ENCODE results near the gene TIE1.

TIE1 gene

DNA sequence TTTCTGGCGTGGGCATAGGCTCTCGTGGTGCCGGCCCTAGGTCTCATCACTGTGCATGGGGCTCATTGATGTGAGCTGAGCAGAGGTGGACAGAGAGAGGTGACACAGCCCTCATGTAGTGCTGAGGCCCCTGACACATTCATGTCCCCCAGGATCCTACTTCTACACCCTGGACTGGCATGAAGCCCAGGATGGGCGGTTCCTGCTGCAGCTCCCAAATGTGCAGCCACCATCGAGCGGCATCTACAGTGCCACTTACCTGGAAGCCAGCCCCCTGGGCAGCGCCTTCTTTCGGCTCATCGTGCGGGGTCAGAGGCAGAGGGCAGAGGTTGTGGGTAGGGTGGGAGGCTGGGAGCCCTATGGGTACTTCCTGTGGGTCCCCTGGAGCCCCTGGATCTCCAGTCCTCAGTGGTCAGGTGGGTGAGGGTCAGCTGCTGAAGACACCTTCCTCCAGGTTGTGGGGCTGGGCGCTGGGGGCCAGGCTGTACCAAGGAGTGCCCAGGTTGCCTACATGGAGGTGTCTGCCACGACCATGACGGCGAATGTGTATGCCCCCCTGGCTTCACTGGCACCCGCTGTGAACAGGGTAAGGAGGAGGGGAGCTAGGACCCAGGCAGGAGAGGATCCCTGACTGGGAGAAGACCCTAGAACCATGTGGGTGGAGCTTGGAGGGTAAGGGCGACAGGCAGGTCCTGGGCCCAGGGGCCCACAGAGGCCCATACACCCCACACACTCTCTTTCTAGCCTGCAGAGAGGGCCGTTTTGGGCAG, 6.1 kb downstream of the TIE1 start:
- TF ChIP-seq RARB (CRISPR knock-in tag; IDR thresholded peaks at IDR 0.05) (no peak), ZFP30 (CRISPR knock-in tag; IDR thresholded peaks at IDR 0.05) (no peak), ZFP3 (CRISPR knock-in tag; IDR thresholded peaks at IDR 0.05) (no peak), TCF4 (CRISPR knock-in tag; IDR thresholded peaks at IDR 0.05; ENCODE audit: borderline replicate concordance) (no peak)
- ATAC-seq = no peak

DNA sequence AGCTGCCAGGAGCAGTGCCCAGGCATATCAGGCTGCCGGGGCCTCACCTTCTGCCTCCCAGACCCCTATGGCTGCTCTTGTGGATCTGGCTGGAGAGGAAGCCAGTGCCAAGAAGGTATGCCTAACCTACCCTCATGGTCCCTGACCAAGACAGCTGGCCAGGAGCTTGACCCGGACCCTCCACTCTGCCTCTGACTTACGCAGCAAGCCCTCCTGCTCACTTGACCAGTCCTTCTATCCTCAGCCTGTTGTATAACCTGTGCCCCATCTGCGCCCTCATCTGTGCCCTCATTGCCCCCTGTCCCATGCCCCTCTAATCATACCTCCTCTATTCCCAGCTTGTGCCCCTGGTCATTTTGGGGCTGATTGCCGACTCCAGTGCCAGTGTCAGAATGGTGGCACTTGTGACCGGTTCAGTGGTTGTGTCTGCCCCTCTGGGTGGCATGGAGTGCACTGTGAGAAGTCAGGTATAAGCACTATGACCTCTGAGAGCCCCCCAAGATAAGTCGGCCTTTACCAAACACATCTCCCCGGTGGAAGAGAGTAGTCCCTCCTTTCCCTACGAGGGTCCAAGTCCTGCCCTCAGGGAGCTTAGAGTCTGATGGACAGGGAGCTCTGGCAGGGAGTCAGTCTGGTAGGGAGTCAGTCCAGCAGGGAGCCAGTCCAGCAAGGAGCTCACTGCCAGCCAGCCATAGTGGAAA, 6.8 kb downstream of the TIE1 start:
- TF ChIP-seq ESRRG (CRISPR knock-in tag; IDR thresholded peaks at IDR 0.05) (no peak), ISL1 (CRISPR knock-in tag; IDR thresholded peaks at IDR 0.05) (no peak), RARB (CRISPR knock-in tag; IDR thresholded peaks at IDR 0.05) (no peak), ZNF8 (CRISPR knock-in tag; IDR thresholded peaks at IDR 0.05) (no peak), CSDC2 (CRISPR knock-in tag; IDR thresholded peaks at IDR 0.05) (no peak), ZC3H10 (CRISPR knock-in tag; IDR thresholded peaks at IDR 0.05) (no peak), ZNF565 (CRISPR knock-in tag; conservative IDR thresholded peaks at IDR 0.05; ENCODE audit: low read depth) (no peak), ARNTL (CRISPR knock-in tag; IDR thresholded peaks at IDR 0.05; ENCODE audit: borderline replicate concordance, low read depth) (no peak), TOX (CRISPR knock-in tag; IDR thresholded peaks at IDR 0.05; ENCODE audit: borderline replicate concordance) (no peak), ZNF70 (CRISPR knock-in tag; IDR thresholded peaks at IDR 0.05) (no peak), PPARA (CRISPR knock-in tag; IDR thresholded peaks at IDR 0.05; ENCODE audit: borderline replicate concordance) (no peak), SNAI2 (CRISPR knock-in tag; IDR thresholded peaks at IDR 0.05) (no peak), CREB5 (CRISPR knock-in tag; IDR thresholded peaks at IDR 0.05; ENCODE audit: low read depth) (no peak)
- TF ChIP-seq, protein P1, sequence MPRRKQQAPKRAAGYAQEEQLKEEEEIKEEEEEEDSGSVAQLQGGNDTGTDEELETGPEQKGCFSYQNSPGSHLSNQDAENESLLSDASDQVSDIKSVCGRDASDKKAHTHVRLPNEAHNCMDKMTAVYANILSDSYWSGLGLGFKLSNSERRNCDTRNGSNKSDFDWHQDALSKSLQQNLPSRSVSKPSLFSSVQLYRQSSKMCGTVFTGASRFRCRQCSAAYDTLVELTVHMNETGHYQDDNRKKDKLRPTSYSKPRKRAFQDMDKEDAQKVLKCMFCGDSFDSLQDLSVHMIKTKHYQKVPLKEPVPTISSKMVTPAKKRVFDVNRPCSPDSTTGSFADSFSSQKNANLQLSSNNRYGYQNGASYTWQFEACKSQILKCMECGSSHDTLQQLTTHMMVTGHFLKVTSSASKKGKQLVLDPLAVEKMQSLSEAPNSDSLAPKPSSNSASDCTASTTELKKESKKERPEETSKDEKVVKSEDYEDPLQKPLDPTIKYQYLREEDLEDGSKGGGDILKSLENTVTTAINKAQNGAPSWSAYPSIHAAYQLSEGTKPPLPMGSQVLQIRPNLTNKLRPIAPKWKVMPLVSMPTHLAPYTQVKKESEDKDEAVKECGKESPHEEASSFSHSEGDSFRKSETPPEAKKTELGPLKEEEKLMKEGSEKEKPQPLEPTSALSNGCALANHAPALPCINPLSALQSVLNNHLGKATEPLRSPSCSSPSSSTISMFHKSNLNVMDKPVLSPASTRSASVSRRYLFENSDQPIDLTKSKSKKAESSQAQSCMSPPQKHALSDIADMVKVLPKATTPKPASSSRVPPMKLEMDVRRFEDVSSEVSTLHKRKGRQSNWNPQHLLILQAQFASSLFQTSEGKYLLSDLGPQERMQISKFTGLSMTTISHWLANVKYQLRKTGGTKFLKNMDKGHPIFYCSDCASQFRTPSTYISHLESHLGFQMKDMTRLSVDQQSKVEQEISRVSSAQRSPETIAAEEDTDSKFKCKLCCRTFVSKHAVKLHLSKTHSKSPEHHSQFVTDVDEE (CRISPR knock-in tag; IDR thresholded peaks at IDR 0.05) = no peak
- TF ChIP-seq, protein P2, sequence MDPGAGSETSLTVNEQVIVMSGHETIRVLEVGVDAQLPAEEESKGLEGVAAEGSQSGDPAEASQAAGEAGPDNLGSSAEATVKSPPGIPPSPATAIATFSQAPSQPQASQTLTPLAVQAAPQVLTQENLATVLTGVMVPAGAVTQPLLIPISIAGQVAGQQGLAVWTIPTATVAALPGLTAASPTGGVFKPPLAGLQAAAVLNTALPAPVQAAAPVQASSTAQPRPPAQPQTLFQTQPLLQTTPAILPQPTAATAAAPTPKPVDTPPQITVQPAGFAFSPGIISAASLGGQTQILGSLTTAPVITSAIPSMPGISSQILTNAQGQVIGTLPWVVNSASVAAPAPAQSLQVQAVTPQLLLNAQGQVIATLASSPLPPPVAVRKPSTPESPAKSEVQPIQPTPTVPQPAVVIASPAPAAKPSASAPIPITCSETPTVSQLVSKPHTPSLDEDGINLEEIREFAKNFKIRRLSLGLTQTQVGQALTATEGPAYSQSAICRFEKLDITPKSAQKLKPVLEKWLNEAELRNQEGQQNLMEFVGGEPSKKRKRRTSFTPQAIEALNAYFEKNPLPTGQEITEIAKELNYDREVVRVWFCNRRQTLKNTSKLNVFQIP (CRISPR knock-in tag; IDR thresholded peaks at IDR 0.05; ENCODE audit: borderline replicate concordance, low read depth) = no peak
- no peak for ATAC-seq

DNA sequence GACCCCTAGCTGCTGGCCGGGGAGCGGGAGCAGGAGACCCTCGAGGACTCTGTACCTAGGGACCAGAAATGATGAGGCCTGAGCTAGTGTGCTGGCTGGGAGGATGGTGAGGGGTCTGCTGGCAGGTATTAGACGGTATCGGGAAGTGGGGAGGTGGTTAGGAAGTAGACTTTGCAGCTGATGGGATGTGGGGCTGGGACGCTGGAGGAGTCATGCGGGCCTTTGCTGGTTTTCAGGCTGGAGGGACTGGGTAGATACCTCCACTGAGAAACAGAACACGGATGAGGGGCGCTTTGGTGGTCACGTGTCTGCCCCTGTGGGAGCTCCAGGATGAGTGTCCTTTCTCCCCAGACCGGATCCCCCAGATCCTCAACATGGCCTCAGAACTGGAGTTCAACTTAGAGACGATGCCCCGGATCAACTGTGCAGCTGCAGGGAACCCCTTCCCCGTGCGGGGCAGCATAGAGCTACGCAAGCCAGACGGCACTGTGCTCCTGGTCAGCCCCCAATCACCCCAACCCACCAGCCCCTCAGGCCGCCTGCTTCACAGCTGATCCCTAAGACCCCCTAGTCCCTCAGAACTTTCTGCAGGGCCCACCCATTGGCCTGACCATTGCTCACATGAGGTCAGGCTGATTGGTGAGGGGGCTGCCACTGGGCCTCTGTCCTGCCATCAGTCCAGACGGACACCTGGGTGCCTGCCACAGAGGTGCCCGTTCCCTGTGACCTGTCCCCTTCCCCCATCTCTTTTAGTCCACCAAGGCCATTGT, 8.0 kb downstream of the TIE1 start:
- ATAC-seq = no peak
- TF ChIP-seq, protein P1 (CRISPR knock-in tag; IDR thresholded peaks at IDR 0.05) = no peak
- TF ChIP-seq CSDC2 (CRISPR knock-in tag; IDR thresholded peaks at IDR 0.05) (no peak), CREB5 (CRISPR knock-in tag; IDR thresholded peaks at IDR 0.05; ENCODE audit: low read depth) (no peak), OSR1 (CRISPR knock-in tag; IDR thresholded peaks at IDR 0.05) (no peak), TOX (CRISPR knock-in tag; IDR thresholded peaks at IDR 0.05; ENCODE audit: borderline replicate concordance) (no peak), SNAI2 (CRISPR knock-in tag; IDR thresholded peaks at IDR 0.05) (no peak), ARNTL (CRISPR knock-in tag; IDR thresholded peaks at IDR 0.05; ENCODE audit: borderline replicate concordance, low read depth) (no peak), TCF4 (CRISPR knock-in tag; IDR thresholded peaks at IDR 0.05; ENCODE audit: borderline replicate concordance) (no peak), ISL1 (CRISPR knock-in tag; IDR thresholded peaks at IDR 0.05) (no peak), ZFP30 (CRISPR knock-in tag; IDR thresholded peaks at IDR 0.05) (no peak), ZFP3 (CRISPR knock-in tag; IDR thresholded peaks at IDR 0.05) (no peak), PPARA (CRISPR knock-in tag; IDR thresholded peaks at IDR 0.05; ENCODE audit: borderline replicate concordance) (no peak)

Measured in SK-N-SH treated with all-trans-retinoic acid at 6 μM for 48 hours (cell line).